K562 (cell line): ENCODE results near the gene ACACB. TPM values are rescaled to one million over a fixed set of nuclear protein-coding genes. Genes with fewer than 3 reads are reported as not detected.

Experiments
- ATAC-seq: fragments of 200-7000 bp; cut with Tn5 transposase; 3 replicates; pipeline ENCODE4 v1.9.1; 2020; ENCODE audit warnings: moderate library complexity
- BruUV-seq: library from RNA; stranded (reverse); fragments of 400-500 nt; replicated peaks from 2 replicates; lab custom pipeline; 2021; lab: Mats Ljungman, UMichigan
- CTCF ChIA-PET: fragments of 300-600 bp; formaldehyde crosslinking; extraction: SDS; loops from one replicate; lab custom pipeline; 2021; ENCODE audit warnings: low intra/inter-chr PET ratio; lab: Yijun Ruan, JAX
- POLR2A ChIA-PET: fragments of 300-600, 350-650 bp; sonication (Branson Sonifier 250); formaldehyde crosslinking; extraction: SDS; loops from one replicate; lab custom pipeline; 2021; ENCODE audit warnings: antibody characterized with exemption, inconsistent platforms; lab: Yijun Ruan, JAX
- DNase-seq, 4 experiments: peaks; one replicate each; pipeline versions ENCODE4 v3.0.0 to v3.0.0-alpha.2; 2011 to 2018; ENCODE audit warnings: low spot score in 3 of 4, mixed read lengths in 3 of 4; ENCODE audit errors: extremely low read depth in 1 of 4
- FAIRE-seq: peaks from 2 replicates; lab custom pipeline; 2011; peaks lifted over from hg19 to GRCh38; lab: Jason Lieb, UNC
- H2AFZ ChIP-seq: 2 replicates; pipeline ENCODE4 v1.6.0; 2011; ENCODE audit warnings: low read depth, low read length, control low read depth, inconsistent platforms
- H3K27ac ChIP-seq: fragments of 200-600 bp; 3 replicates; pipeline ENCODE4 v1.8.0; 2011; ENCODE audit warnings: low read depth, mild to moderate bottlenecking, control low read depth, inconsistent platforms, low read length, moderate library complexity, mixed read lengths; ENCODE audit errors: extremely low read depth
- H3K27me3 ChIP-seq, 2 experiments: fragments of 300-600 bp in 1 of 2; 2 replicates in 1 of 2; 3 replicates in 1 of 2; pipeline versions ENCODE4 v1.6.0 to v1.8.0; 2011; ENCODE audit warnings: inconsistent platforms in 2 of 2, low read length in 2 of 2, mild to moderate bottlenecking in 1 of 2, mixed read lengths in 1 of 2, moderate library complexity in 1 of 2; ENCODE audit not compliant: control insufficient read depth in 2 of 2, insufficient read depth in 2 of 2
- H3K36me3 ChIP-seq: fragments of 300-600 bp; 3 replicates; pipeline ENCODE4 v1.8.0; 2011; ENCODE audit warnings: mild to moderate bottlenecking, low read length, inconsistent platforms; ENCODE audit not compliant: control insufficient read depth, insufficient read depth
- H3K4me1 ChIP-seq, 2 experiments: fragments of 200-600 bp in 1 of 2; replicated peaks in 1 of 2; 2 replicates in 1 of 2; 3 replicates in 1 of 2; pipeline versions ENCODE4 v1.5.1 to v1.8.0; 2011; ENCODE audit warnings: inconsistent platforms in 2 of 2, low read length in 2 of 2, mild to moderate bottlenecking in 1 of 2, mixed read lengths in 1 of 2, moderate library complexity in 1 of 2; ENCODE audit not compliant: control insufficient read depth in 2 of 2, insufficient read depth in 2 of 2
- H3K4me2 ChIP-seq: 2 replicates; pipeline ENCODE4 v1.6.1; 2011; ENCODE audit warnings: low read length, control low read depth, inconsistent platforms, mixed read lengths; ENCODE audit not compliant: insufficient read depth
- H3K4me3 ChIP-seq: fragments of 200-600 bp; sonication (generic), shearing (Covaris generic); 2 replicates; pipeline ENCODE4 v1.5.1; 2016; ENCODE audit warnings: control low read depth, inconsistent platforms
- H3K79me2 ChIP-seq: fragments of 200-600 bp; 3 replicates; pipeline ENCODE4 v1.8.0; 2011; ENCODE audit warnings: low read length, inconsistent platforms; ENCODE audit not compliant: control insufficient read depth, insufficient read depth
- H3K9ac ChIP-seq, 2 experiments: 2 replicates each; pipeline versions ENCODE4 v1.6.0 to v1.6.1; 2011; ENCODE audit warnings: low read depth in 2 of 2, low read length in 2 of 2, control low read depth in 1 of 2, inconsistent platforms in 1 of 2, mild to moderate bottlenecking in 1 of 2, mixed read lengths in 1 of 2; ENCODE audit not compliant: insufficient read depth in 1 of 2
- H3K9me1 ChIP-seq: one replicate; pipeline ENCODE4 v1.6.0; 2011; ENCODE audit warnings: inconsistent platforms, mild to moderate bottlenecking, low read length, moderate library complexity; ENCODE audit not compliant: control insufficient read depth, insufficient read depth
- H3K9me3 ChIP-seq: replicated peaks from 2 replicates; pipeline ENCODE4 v1.5.1; 2011; ENCODE audit warnings: low read depth, low read length, inconsistent platforms; ENCODE audit not compliant: control insufficient read depth, insufficient read depth
- H4K20me1 ChIP-seq: replicated peaks from 2 replicates; pipeline ENCODE4 v1.6.1; 2011; ENCODE audit warnings: low read length, inconsistent platforms, mixed read lengths; ENCODE audit not compliant: control insufficient read depth, insufficient read depth
- CBX5 ChIP-seq: IDR thresholded peaks from 2 replicates; pipeline ENCODE4 v1.6.1; 2014; ENCODE audit warnings: low read depth, borderline replicate concordance
- CSDE1 ChIP-seq, 2 experiments: fragments of 450-650 bp; IDR thresholded peaks; 2 replicates each; pipeline ENCODE4 v1.6.1; 2016; ENCODE audit warnings: mild to moderate bottlenecking in 1 of 2
- KAT2B ChIP-seq: IDR thresholded peaks from one replicate; pipeline ENCODE4 v1.6.1; 2012; ENCODE audit warnings: low read depth, mild to moderate bottlenecking, control low read depth, inconsistent platforms, low read length, moderate library complexity
- PML ChIP-seq: IDR thresholded peaks from 2 replicates; pipeline ENCODE4 v1.6.1; 2012; ENCODE audit warnings: low read length, inconsistent platforms
- RBM25 ChIP-seq: fragments of 200-400 bp; formaldehyde crosslinking; IDR thresholded peaks from 2 replicates; pipeline ENCODE4 v1.6.1; 2018; ENCODE audit warnings: low read length, low read depth, moderate library complexity; ENCODE audit not compliant: severe bottlenecking
- TBP ChIP-seq: optimal IDR thresholded peaks from 2 replicates; pipeline ENCODE3; 2011; ENCODE audit warnings: low read depth, low read length, improper control_type of control experiment
- ZNF436 ChIP-seq: fragments of 250-450, 450-650 bp; sonication (Bioruptor Pico); formaldehyde crosslinking; IDR thresholded peaks from 2 replicates; pipeline ENCODE4 v1.7.0; 2020; ENCODE audit warnings: mild to moderate bottlenecking
- WGBS: fragments of 100-300 bp; shearing (Covaris generic); methylation state at CpG from one replicate; pipeline ENCODE4 v1.1.6; 2016; ENCODE audit warnings: low coverage, mixed read lengths; ENCODE audit not compliant: insufficient coverage; ENCODE audit errors: missing lambda C conversion rate; 5-methylcytosine and 5-hydroxymethylcytosine counted together
- in situ Hi-C: fragments of 300-500 bp; cut with MboI; formaldehyde crosslinking; loops from 4 replicates; pipeline ENCODE4 v1.15.0; 2018; ENCODE audit warnings: inconsistent platforms, mixed read lengths
- intact Hi-C: fragments of 100-400 bp; cut with micrococcal nuclease; formaldehyde crosslinking; loops from 2 replicates; pipeline ENCODE4 v1.14.2; 2022
- polyA plus RNA-seq, 8 experiments: library from polyadenylated mRNA; depleted of rRNA in 4 of 8; stranded (reverse) in 5 of 8; unstranded in 3 of 8; fragments of >200 nt; fragmentation: Nextera tagmentation in 2 of 8; fragmentation: Illumina TruSeq in 1 of 8; extraction: Ambion mirVana in 2 of 8; extraction: Trizol in 1 of 8; gene quantifications; 2 replicates each; pipeline versions ENCODE4 v1.2.1 to v1.2.3, GENCODE V29; 2011 to 2014; ENCODE audit warnings: inconsistent platforms in 1 of 8, missing spikeins in 1 of 8
- total RNA-seq, 7 experiments: library from RNA; depleted of rRNA in 6 of 7; stranded (reverse); fragments of >200 nt in 6 of 7; fragmentation: Illumina TruSeq in 2 of 7; extraction: Trizol in 2 of 7; gene quantifications; 2 replicates each; pipeline versions ENCODE4 v1.2.1 to v1.2.3, GENCODE V29; 2011 to 2021; ENCODE audit warnings: low replicate concordance in 1 of 7
- TF ChIP-seq, protein P1 (sequence below): fragments of 450-650 bp; IDR thresholded peaks from 2 replicates; pipeline ENCODE4 v1.6.1; 2018; ENCODE audit warnings: mild to moderate bottlenecking, low read depth; ENCODE audit not compliant: partially characterized antibody
- TF ChIP-seq, protein P2 (sequence below): sonication (generic); formaldehyde crosslinking; IDR thresholded peaks from 2 replicates; pipeline ENCODE4 v1.8.1; 2022; ENCODE audit warnings: missing genetic modification reagents

Gene ACACB
- total and polyA plus RNA-seq, 9 of the 15 experiments (the other 6 are each of a cell fraction or from before 2014, with no cell fraction given), result 0.10 to 2.5 (median 0.83) TPM

DNA sequence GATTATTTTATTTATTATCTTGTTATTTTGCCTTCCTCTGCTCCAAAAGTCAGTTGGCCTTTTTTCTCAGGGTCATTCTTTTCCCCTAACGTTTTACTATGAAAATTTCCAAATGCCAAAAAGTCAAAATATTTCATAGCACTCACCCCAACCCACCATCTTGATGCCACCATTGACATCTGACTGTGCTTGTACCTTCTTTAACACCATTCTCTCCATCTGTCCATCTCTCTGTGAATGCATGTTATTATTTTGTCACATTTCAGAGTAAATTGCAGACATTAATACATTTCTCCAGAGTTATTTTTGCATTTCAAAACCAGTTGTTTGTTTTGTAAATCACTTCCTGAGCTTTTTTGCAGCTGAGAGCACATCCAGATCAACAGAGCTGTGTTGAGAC, 154.1 kb downstream of the ACACB start:
- Histone ChIP-seq H3K9me3 (no peaks in the 10 kb centered on the region), H3K4me1 (no peaks in the 10 kb centered on the region), H3K4me3 (no peak overlapping the region), H3K79me2 (no peaks in the 10 kb centered on the region), H4K20me1 (no peaks in the 10 kb centered on the region), H3K27me3 (peaks cover 4 to 42% of the 10 kb centered on the region in 2 experiments; a peak in 4 of 5 replicates), H3K9me1 (no peaks in the 10 kb centered on the region), H3K9ac (no peak overlapping the region), H2AFZ (no peak overlapping the region), H3K27ac (no peak overlapping the region), H3K4me2 (no peak overlapping the region), H3K36me3 (no peaks in the 10 kb centered on the region)
- FAIRE-seq (no peak), DNase-seq (no peak), ATAC-seq (no peak)
- TF ChIP-seq, protein P1, sequence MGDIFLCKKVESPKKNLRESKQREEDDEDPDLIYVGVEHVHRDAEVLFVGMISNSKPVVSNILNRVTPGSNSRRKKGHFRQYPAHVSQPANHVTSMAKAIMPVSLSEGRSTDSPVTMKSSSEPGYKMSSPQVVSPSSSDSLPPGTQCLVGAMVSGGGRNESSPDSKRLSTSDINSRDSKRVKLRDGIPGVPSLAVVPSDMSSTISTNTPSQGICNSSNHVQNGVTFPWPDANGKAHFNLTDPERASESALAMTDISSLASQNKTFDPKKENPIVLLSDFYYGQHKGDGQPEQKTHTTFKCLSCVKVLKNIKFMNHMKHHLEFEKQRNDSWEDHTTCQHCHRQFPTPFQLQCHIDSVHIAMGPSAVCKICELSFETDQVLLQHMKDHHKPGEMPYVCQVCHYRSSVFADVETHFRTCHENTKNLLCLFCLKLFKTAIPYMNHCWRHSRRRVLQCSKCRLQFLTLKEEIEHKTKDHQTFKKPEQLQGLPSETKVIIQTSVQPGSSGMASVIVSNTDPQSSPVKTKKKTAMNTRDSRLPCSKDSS, result no peak
- TF ChIP-seq CSDE1 (IDR thresholded peaks at IDR 0.05) (no peak), RBM25 (no peak), PML (no peak), ZNF436 (no peak), KAT2B (no peak), CBX5 (no peak), TBP (no peak)
- TF ChIP-seq, protein P2, sequence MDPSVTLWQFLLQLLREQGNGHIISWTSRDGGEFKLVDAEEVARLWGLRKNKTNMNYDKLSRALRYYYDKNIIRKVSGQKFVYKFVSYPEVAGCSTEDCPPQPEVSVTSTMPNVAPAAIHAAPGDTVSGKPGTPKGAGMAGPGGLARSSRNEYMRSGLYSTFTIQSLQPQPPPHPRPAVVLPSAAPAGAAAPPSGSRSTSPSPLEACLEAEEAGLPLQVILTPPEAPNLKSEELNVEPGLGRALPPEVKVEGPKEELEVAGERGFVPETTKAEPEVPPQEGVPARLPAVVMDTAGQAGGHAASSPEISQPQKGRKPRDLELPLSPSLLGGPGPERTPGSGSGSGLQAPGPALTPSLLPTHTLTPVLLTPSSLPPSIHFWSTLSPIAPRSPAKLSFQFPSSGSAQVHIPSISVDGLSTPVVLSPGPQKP (CRISPR knock-in tag), result no peak
- CTCF ChIA-PET, result no interaction called here
- in situ Hi-C loops, result no loop called here
- no TSS peak for BruUV-seq
- intact Hi-C loops, result no loop called here
- 0% methylated on average over 1 of the region's 1 CpG for WGBS
- POLR2A ChIA-PET, result interaction anchor here (1.0 kb wide), 1 partner anchor 128 kb away, joined by 4 read pairs; no protein-coding TSS in a partner anchor
